Measurements from ENCODE around the gene CRTC3.
"Not testable (repeated sequence)": the region's sequence is repeated elsewhere in the genome, so short reads cannot be mapped to it uniquely, and the experiment has no call there.

The CRTC3 gene

DNA sequence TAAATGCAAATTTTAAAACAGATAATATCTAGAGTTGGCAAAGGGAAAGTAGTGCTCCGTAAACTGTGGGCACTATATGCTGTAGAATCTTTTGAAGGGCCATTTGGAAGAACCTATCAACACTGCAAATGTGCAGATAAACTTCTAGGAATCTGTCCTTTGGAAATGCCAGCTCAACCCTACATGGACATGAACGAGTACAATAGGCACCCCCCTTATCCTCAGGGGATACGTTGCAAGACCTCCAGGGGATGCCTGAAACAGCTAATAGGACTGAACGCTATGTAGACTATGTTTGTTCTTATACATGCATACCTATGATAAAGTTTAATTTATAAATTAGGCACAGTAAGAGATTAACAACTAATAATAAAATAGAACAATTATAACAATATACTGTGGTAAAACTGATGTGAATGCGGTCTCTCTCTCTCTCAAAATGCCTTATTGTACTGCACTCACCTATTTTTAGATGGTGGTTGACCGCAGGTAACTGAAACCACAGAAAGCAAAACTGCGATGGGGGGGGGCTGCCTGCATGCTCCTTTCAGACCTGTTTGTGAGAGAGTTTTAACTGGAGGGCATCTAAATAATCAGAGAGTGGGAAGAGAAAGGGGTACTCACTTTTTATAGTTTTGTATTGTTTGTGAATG lies 127.9 kb downstream of the CRTC3 start:
- not testable (repeated sequence) for DNase-seq

DNA sequence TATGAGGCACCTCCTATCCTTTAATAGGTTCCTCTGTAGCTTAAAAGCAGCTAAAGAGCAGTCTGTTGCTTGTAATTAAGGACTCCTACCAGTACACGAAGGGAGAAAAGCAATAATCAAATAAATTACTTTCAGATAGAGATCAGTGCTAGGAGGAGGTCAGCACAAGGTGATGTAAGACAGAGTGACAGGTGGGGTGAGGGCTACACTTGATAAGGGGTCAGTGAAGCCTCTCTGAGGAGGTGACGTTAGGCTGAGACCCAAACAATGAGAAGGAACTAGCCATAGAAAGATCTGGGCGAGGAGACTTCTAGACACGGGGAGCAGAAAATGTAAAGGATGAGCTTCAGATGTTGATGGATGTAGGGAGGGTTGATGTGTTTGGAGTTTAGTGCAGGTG lies 129.8 kb downstream of the CRTC3 start:
- DNase-seq, result no peak

DNA sequence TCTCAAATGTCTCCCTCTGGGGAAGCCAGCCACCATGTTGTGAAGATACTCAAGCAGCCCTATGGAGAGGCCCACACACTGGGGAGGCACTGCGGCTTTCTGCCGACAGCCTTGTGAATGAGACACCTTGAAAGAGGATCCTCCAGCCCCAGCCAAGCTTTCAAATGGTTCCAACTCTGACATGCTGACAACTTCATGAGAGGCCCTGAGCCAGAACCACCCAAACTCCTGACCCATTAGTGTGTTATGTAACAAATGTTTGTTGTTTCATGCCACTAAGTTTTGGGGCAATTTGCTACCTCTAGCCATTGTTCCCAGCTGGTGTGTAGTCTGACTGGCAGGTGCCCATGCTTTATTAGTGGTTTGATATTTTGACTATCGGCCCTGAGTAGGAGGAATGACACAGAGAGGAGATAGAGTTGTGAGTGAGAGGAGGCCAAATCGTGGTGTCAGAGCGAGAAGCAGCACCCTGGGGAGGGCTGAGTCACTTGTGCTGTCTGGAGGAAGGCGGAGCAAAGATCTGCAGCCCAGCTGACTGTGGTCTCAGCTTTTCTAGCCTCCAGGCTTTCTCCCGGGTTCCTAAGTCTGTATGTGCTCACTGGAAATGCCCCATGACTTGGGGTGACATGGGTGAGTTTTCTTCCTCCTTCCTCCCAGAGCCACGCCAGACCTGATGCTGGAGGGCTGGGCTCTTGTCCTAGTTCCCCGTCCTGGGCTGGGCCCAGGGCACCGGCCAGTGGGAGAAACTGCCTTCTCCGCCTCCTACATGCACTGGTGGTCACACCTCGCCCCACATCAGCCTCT lies 130.7 kb downstream of the CRTC3 start:
- DNase-seq, result no peak

DNA sequence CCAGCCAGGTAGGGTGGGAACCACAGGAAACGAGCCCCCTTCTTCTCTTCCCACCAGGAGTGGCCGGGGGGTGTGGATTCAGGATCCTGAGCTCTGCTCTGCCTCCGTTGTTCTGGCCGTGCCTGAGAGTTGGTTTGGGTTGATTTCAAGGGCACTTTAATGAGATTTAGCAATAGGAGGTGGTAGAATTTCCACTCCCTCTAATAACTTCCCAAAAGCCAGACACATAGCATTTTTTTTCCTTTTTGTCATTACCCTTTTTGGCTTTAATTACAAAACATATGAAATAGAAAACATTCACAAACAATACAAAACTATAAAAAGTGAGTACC lies 131.2 kb downstream of the CRTC3 start:
- not testable (repeated sequence) for DNase-seq

DNA sequence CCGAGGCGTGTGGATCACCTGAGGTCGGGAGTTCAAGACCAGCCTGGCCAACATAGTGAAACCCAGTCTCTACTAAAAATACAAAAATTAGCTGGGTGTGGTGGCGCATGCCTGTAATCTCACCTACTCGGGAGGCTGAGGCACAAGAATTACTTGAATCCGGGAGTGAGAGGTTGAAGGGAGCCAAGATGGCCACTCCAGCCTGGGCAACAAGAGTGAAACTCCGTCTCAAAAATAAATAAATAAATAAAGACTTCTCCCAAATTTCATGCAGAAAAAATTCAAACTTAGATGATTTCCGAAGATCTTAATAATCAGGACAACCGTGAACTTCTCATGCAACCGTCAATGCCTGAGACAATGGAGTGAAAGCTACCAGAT lies 134.3 kb downstream of the CRTC3 start:
- not testable (repeated sequence) for DNase-seq

DNA sequence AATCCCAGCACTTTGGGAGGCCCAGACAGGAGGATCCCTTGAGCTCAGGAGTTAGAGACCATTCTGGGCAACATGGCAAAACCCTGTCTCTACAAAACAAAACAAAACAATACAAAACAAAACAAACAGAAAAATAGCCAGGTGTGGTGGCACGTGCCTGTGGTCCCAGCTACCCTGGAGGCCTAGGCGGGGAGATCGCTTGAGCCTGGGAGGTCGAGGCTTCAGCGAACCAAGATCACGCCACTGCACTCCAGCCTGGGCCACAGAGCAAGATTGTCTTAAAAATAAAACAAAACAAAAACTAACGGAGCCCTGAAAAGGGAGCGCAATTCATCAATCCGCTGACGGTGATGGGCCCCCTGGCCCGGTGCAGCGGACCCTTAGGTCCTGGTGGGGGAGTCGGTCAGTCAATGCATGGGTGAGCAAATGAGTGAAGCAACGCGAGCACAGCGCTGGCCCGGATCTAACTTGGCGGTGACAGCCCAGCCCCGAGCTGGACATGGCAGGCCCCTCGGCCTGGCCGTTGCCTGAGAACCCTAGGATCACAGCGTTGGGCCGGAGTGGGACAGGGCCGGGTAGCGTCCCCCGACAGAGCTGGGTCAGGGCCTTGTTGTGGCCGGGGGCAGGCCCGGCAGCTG lies 135.0 kb downstream of the CRTC3 start:
- no peak for DNase-seq

DNA sequence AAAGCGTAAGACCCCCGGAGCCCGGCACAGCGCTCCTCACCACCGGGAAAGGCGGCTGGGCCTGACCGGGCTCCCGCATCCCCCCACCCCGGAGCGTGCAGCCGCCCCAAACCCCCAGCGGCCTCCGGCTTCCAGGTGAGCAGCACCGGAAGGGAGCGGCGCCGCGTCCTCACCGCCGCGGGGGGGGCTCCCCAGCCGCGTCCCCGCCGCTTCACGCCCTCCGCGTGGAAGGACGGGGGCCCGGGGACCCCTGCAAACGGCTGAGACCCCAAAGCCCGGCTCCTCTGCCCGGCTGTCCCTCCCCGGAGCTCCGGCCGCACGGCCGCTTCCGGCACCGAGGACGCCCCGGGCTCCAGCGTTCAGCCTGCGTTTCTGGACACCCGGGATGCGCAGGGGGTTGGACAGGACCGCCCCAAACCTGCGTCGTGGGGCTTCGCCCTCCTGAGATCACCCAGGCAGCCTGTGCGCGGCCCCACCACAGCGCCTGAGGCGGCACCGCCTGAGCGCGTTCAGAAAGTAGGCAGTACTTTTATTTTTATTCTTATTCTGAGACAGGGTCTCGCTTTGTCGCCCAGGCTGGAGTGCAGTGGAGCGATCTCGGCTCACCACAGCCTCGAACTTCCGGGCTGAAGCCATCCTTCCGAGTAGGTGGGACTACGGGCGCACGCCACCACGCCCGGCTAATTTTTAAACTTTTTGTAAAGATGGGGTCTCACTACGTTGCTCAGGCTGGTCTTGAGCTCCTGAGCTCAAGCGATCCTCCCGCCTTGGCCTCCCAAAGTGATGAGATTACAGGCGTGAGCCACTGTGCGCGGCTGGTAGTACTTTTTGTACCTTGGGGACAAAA lies 135.8 kb downstream of the CRTC3 start:
- DNase-seq, result no peak

DNA sequence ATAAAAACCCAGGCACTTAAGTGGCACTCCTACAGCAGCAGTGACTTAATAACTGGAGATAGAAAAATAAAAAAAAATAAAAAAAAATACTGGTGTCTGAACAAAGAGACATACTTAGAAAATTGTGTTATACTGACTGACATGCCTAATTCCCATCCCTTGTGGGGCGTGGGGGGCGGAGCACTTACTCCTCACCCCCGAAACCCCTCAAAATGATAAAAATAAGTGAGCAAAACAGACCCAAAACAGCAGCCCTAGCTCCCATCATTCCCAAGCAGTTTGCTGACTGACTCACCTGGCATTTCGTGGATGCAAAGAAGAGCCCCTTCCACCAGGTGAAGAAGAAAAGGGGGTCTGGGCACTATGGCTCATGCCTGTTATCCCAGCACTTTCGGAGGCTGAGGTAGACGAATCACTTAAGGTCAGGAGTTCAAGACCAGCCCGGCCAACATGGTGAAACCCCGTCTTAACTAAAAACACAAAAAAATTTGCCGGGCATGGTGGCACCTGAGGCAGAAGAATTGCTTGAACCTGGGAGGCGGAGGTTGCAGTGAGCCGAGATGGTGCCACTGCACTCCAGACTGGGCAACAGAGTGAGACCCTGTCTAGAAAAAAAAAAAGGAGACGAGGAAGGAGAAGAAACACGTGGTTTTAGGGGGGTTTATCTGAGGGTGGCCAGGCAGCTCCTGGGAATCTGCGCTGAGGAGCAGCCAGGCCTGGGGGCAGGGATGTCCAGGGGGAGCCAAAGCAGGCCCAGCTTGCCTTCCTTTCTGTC lies 136.6 kb downstream of the CRTC3 start:
- no peak for DNase-seq

DNA sequence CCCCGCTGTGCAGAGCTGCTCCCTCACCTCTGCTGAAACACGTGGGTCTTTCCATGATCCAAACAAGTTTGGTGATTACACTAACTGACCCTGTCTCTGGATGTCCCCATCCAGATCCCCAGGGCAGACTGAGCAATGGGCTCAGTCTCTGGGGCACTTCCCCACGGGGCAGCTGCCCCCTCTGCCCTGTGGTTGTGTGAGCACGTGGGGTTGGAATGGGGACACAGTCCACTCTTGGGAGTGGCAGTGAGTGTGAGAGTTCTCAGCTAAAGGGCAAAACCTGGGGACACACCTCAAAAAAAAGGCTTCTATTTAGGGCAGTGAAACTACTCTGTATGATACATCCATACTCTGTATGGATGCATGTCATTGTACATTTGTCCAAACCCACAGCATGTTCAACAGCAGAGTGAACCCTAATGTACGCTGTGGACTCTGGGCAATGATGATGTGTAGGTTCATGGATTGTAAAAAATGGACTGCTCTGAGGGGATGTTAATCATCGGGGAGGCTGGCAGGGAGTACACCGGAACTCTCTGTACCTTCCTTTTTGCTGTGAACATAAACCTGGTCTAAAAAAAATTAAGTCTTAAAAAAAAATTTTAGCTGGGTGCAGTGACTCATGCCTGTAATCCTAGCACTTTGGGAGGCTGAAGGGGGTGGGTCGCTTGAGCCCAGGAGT lies 137.5 kb downstream of the CRTC3 start:
- no peak for DNase-seq

DNA sequence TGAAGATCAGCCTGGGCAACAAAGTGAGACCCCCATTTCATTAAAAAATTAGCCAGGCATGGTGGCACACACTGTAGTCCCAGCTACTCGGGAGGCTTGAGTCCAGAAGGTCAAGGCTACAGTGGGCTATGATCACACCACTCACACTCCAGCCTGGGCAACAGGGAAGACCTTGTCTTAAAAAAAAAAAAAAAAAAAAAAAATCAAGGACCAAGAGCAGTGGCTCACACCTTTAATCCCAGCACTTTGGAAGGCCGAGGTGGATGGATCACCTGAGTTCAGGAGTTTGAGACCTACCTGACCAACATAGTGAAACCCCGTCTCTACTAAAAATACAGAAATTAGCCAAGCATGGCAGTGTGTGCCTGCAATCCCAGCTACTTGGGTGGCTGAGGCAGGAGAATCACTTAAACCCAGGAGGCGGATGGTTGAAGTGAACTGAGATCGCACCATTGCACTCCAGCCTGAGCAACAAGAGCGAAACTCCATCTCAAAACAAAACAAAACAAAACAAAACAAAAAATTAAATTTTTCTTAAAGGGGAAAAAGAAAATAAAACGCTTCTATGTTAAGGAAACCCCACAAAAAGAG lies 138.1 kb downstream of the CRTC3 start:
- DNase-seq, result not testable (repeated sequence)

DNA sequence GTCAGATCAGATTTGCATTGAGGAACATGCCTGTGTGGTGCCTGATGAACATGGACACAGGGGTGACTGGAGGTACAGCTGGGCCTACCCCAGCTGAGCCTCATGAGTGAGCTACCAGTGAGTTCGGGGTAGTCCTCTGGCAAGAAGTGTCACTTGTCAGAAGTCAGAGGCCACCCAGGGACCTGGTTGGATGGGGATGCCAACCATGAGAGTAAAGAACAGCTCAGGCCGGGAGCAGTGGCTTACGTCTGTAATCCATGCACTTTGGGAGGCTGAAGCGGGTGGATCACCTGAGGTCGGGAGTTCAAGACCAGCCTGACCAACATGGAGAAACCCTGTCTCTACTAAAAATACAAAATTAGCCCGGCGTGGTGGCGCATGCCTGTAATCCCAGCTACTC lies 140.9 kb downstream of the CRTC3 start:
- DNase-seq, result not testable (repeated sequence)

DNA sequence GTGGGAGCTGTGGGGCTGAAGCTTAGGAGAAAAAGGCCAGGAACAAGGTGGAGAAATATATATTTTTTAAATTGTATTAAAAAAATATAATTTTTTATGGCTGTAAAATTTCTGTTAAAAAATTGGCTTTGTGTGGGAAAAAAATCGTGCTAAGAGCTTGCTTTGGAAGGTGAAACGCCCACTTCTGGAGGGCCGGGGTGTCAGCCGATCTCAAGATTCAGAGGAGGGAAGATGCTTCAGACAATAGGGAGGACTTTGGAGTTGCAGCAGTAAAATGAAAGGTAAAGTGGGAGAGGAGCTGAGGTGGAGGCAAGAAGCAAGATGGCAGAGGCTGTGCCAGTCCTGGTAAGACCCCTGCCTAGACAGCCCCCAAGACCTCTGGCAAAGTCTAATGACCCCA lies 141.5 kb downstream of the CRTC3 start:
- no peak for DNase-seq

DNA sequence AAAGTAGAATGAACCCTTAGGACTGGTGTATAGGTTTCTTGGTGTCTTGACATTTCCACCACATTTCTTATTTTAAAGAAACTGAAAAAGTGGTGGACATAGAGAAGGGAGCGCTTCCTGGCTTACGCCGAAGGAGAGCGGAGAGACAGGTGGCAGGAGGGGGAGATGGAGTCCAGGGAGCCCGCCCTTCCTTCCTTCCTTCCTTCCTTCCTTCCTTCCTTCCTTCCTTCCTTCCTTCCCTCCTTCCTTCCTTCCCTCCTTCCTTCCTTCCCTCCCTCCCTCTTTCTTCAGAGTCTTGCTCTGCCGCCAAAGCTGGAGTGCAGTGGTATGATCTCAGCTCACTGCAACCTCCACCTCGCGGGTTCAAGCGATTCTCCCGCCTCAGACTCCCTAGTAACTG lies 143.6 kb downstream of the CRTC3 start:
- not testable (repeated sequence) for DNase-seq

DNA sequence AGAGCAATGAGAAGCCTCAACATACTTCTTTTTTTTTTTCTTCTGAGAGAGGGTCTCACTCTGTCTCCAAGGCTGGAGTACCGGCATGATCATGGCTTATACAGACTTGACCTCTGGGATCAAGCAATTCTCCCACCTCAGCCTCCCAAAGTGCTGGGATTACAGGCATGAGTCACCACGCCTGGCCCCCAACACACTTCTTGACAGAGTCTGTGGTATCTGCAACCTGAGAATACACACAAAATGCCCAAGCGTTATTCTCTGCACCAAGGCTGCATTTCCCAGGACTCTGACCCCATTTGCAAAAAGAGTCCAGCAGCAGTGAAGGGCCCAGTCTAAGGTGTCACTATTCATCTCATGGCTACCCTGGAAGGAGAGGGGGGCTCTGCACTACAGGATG lies 144.8 kb downstream of the CRTC3 start:
- no peak for DNase-seq

DNA sequence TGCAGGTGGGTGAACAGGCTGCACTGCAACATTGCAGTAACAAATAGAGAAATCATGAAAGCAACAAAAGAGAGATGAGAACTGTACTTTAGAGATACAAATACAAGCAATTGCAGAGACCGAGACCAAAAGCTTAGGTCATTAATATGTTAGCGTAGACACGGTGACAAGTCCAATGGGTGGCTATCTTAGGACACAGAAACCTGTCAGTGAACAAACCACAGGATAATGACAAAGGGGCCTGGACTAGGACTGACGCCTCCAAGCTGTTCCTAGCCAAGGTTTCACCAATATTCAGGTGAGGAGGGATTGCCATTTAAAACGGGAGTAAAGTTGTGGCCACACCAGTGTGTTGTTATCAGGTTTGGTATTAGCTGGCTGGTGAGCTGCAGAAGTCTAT lies 145.7 kb downstream of the CRTC3 start:
- no peak for DNase-seq

DNA sequence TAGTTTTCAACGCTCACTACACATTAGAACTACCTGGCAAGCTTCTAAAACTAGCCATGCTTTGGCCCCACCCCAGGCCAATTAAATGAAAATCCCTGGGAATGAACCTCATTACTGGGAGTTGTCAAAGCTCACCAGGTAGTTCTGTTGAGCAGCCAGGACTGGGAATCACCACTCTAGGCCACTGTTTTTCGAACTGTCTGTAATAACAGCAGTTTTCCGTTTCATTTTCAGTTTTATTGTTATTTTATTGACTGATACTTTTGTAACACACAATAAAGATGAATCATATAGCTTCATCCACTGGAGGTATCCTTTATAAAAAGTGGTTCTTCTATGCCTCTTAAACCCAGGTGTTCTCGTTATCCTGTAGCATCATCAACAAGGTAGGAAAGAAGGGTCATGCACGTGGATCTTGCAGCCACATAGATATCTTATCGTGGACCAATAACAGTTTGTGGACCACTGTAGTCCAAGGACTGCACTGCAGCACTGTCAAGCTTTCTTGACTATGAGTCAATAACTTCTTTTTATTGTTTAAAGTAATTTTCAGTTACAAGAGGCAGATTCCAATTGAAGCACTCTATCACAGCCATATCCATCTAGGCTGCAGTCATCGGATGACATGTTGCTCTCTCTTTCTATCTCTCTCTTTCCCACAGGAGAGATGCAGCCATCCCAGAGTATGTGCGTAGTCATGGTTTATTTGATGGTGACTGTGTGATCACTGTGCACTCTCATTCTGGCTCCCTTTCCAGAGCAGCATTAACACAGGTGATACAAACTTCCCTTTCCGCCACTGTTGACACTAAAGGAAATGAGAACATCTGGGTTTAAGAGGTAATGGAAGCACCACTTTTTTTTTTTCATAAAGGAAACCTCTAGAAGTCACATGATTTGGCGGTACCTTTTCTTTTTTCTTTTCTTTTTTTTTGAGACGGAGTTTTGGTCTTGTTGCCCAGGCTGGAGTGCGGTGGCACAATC lies 148.4 kb downstream of the CRTC3 start:
- DNase-seq, result no peak

DNA sequence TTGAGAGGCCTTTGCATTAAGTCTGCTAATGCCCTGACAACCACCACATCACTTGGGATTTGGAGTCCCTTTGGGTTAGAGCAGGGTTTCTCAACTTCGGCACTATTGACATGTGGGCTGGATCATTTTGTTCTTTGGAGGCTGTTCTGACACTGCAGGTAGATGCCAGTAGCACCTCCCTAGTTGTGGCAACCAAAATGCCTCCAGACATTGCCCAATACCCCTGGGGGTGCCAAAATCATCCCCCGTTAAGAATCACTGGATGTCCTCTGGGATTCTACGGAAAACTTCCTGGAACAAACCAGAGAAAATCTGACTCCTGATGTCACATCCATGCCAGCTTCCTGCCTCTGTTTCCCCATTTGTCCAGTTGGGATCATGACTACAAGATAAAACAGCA lies 150.2 kb downstream of the CRTC3 start:
- no peak for DNase-seq

DNA sequence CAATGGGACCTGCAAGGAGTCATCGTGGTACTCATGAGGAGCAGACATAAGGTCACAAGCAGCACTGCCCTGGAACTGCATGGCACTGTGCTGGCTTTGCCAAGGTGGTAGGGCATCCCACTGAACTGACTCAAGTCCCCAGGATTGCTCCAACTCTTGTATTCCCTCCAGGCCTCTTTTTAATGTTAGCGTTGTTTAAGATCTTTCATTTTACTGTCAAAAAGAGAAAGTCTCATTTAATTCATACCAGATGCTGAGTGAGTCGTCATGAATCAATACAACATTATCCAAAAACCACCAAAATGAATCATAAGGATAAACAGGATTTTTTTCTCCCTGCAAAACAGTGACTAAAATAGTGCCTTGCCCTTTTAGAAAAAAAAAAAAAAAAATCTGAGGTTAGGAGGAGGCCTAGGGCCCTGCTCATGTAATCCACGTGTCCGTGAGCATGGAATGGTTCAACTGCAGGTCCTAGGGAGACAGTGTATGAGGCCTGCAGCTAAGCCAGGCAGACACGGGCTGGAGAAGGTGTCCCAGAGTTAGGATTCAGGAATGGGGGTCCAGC lies 150.7 kb downstream of the CRTC3 start:
- DNase-seq, result no peak

DNA sequence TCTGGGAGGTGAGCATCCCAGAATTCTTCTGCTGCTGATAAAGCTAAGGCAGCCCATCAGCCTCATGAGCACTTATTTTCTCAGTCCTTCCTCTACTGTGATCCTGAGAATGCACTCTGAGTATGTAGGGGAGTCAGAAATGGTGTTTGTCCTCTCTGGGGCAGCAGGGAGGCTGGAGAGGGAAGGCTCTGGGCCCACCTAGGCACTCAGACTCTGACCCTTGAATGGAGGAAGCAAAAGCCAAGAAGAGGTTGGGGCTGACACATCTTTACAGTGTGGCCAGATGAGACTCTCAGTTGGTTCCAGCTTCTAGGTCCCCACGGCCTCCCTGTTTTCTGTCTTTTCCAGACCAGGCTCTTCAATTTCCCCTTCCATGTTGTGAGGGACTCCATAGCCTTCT lies 151.3 kb downstream of the CRTC3 start:
- DNase-seq, result no peak

DNA sequence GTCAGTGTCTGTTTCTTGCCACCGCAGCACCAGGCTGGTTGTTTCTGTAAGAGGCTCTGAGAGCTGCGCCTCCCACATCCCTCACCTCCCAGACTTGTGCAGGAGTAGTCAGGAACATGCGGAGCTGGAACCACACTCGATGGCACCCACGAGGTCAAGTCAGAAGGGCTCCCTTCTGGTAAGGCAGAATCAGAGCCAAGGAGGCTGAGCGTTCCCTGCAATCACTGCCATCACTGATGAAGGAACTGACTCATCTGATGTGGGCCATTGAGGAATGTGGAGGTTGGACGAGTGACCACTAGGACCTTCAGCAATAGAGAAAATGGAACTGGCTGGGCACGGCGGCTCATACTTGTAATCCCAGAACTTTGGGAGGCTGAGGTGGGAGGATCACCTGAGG lies 151.8 kb downstream of the CRTC3 start:
- no peak for DNase-seq

Measured in NCI-H1694 (cell line).